ENCODE results near the gene ZBTB16.

DNA sequence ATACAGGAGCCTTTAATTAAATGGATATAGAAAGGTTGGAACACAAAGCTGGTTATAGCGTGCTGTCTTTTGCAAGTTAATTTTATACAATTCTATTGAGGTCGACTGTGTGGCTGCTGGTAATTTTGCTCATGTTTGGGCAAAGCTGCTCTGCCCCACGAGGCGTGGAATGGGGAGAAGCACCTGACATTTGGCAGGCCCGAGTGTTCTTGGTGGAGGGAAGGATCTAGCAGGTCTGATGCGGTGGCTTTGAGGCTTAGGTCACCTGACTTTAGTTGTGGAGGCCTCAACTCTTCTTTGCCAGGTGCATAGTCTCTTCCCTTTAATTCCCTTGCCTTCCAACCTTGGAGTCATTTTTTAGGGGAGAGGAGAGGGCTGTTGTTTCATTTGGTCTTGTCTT is 97.3 kb downstream of the ZBTB16 start:
- TF ChIP-seq, protein P1, sequence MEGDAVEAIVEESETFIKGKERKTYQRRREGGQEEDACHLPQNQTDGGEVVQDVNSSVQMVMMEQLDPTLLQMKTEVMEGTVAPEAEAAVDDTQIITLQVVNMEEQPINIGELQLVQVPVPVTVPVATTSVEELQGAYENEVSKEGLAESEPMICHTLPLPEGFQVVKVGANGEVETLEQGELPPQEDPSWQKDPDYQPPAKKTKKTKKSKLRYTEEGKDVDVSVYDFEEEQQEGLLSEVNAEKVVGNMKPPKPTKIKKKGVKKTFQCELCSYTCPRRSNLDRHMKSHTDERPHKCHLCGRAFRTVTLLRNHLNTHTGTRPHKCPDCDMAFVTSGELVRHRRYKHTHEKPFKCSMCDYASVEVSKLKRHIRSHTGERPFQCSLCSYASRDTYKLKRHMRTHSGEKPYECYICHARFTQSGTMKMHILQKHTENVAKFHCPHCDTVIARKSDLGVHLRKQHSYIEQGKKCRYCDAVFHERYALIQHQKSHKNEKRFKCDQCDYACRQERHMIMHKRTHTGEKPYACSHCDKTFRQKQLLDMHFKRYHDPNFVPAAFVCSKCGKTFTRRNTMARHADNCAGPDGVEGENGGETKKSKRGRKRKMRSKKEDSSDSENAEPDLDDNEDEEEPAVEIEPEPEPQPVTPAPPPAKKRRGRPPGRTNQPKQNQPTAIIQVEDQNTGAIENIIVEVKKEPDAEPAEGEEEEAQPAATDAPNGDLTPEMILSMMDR (IDR thresholded peaks at IDR 0.05), result no peak
- no peak for TF ChIP-seq POLR2A (IDR thresholded peaks at IDR 0.05)

All from testis (tissue), 2 donors.